AG08395 (cell line): ENCODE results near the gene SPDEF.

ENCODE experiments used
- DNase-seq: peaks from one replicate; pipeline ENCODE4 v3.0.0; 2012; ENCODE audit warnings: mixed read lengths, low spot score

SPDEF gene

GRCh38 chr6:34556031-34556471, at the start of gene SPDEF:
TSS of gene SPDEF (minus strand) at chr6:34556329. CDS start at chr6:34544455, 11,874 bp downstream.
- no peak for DNase-seq

GRCh38 chr6:34603707-34604106, 47.6 kb upstream of the SPDEF start:
- DNase-seq, result no peak

- DNase-seq, result no peak
Measured at GRCh38 chr6:34602318-34603111, 46.4 kb upstream of the SPDEF start.

- DNase-seq, result no peak
Measured at GRCh38 chr6:34601706-34602105, 45.6 kb upstream of the SPDEF start.

GRCh38 chr6:34600796-34601195, 44.7 kb upstream of the SPDEF start:
- DNase-seq, result no peak

GRCh38 chr6:34600101-34600500, 44.0 kb upstream of the SPDEF start:
- no peak for DNase-seq

GRCh38 chr6:34598712-34599111, 42.6 kb upstream of the SPDEF start:
- no peak for DNase-seq

GRCh38 chr6:34597605-34598353, 41.6 kb upstream of the SPDEF start:
- no peak for DNase-seq

- DNase-seq, result no peak
Measured at GRCh38 chr6:34596798-34597197, 40.7 kb upstream of the SPDEF start.

GRCh38 chr6:34595332-34596184, 39.4 kb upstream of the SPDEF start:
- peak; percentile 24 for DNase-seq

GRCh38 chr6:34593701-34594100, 37.6 kb upstream of the SPDEF start:
- no peak for DNase-seq

- DNase-seq, result no peak
Measured at GRCh38 chr6:34592208-34592952, 36.3 kb upstream of the SPDEF start.

- no peak for DNase-seq
Measured at GRCh38 chr6:34589691-34590090, 33.6 kb upstream of the SPDEF start.

- no peak for DNase-seq
Measured at GRCh38 chr6:34589140-34589539, 33.0 kb upstream of the SPDEF start.

GRCh38 chr6:34587851-34588250, 31.7 kb upstream of the SPDEF start:
- no peak for DNase-seq

GRCh38 chr6:34587325-34587724, 31.2 kb upstream of the SPDEF start:
- DNase-seq, result no peak

- no peak for DNase-seq
Measured at GRCh38 chr6:34586327-34587040, 30.4 kb upstream of the SPDEF start.

GRCh38 chr6:34585512-34586061, 29.5 kb upstream of the SPDEF start:
- DNase-seq, result peak; percentile 65

GRCh38 chr6:34585108-34585507, 29.0 kb upstream of the SPDEF start:
- no peak for DNase-seq

- no peak for DNase-seq
Measured at GRCh38 chr6:34584694-34585093, 28.6 kb upstream of the SPDEF start.
